ENCODE measurements around the gene MNS1. TPM values are rescaled to one million over a fixed set of nuclear protein-coding genes. Genes with fewer than 3 reads are reported as not detected.
"Not testable (repeated sequence)": the region's sequence is repeated elsewhere in the genome, so short reads cannot be mapped to it uniquely, and the experiment has no call there.

Gene MNS1
- total RNA-seq, 1 experiment from 2014 or later = 37.7 TPM

- no peaks in the 10 kb centered on the region for H3K4me1 Mint-ChIP-seq (ENCODE audit: low read depth, unreplicated experiment)
- CTCF ChIA-PET = no interaction called here
- no peak overlapping the region for H3K27ac Mint-ChIP-seq (ENCODE audit: unreplicated experiment)
- intact Hi-C loops (cut with micrococcal nuclease; ENCODE audit: unreplicated experiment) = no loop called here
- no peak overlapping the region for H3K4me3 Mint-ChIP-seq (ENCODE audit: low read depth, unreplicated experiment)
- no TSS peak for BruUV-seq (replicated peaks)
- H3K9me3 Mint-ChIP-seq (ENCODE audit: low read depth, unreplicated experiment) = no peaks in the 10 kb centered on the region
- TF ChIP-seq CTCF (IDR thresholded peaks at IDR 0.05; ENCODE audit: unreplicated experiment) = no peak
- H3K27me3 Mint-ChIP-seq (ENCODE audit: unreplicated experiment) = no peaks in the 10 kb centered on the region
- no peaks in the 10 kb centered on the region for H3K36me3 Mint-ChIP-seq (ENCODE audit: insufficient read depth, unreplicated experiment)
- no peak for DNase-seq
Observed at GRCh38 chr15:56411122-56411749, 53.7 kb downstream of the MNS1 start.

GRCh38 chr15:56410721-56411120 lies 54.2 kb downstream of the MNS1 start:
- no peak for DNase-seq
- CTCF ChIA-PET = no interaction called here
- Mint-ChIP-seq H3K9me3 (ENCODE audit: low read depth, unreplicated experiment) (no peaks in the 10 kb centered on the region), H3K27ac (ENCODE audit: unreplicated experiment) (no peak overlapping the region), H3K4me3 (ENCODE audit: low read depth, unreplicated experiment) (no peak overlapping the region), H3K4me1 (ENCODE audit: low read depth, unreplicated experiment) (no peaks in the 10 kb centered on the region), H3K27me3 (ENCODE audit: unreplicated experiment) (no peaks in the 10 kb centered on the region), H3K36me3 (ENCODE audit: insufficient read depth, unreplicated experiment) (no peaks in the 10 kb centered on the region)
- no TSS peak for BruUV-seq (replicated peaks)
- intact Hi-C loops (cut with micrococcal nuclease; ENCODE audit: unreplicated experiment) = no loop called here
- TF ChIP-seq CTCF (IDR thresholded peaks at IDR 0.05; ENCODE audit: unreplicated experiment) = no peak

- BruUV-seq (replicated peaks); H3K9me3 Mint-ChIP-seq (ENCODE audit: low read depth, unreplicated experiment); H3K27me3 Mint-ChIP-seq (ENCODE audit: unreplicated experiment); H3K36me3 Mint-ChIP-seq (ENCODE audit: insufficient read depth, unreplicated experiment); CTCF ChIA-PET; intact Hi-C loops (cut with micrococcal nuclease; ENCODE audit: unreplicated experiment); H3K27ac Mint-ChIP-seq (ENCODE audit: unreplicated experiment); H3K4me1 Mint-ChIP-seq (ENCODE audit: low read depth, unreplicated experiment); DNase-seq; H3K4me3 Mint-ChIP-seq (ENCODE audit: low read depth, unreplicated experiment): not testable (repeated sequence)
Observed at GRCh38 chr15:56399209-56399608, 65.7 kb downstream of the MNS1 start.

GRCh38 chr15:56397325-56397724 lies 67.6 kb downstream of the MNS1 start:
- intact Hi-C loops (cut with micrococcal nuclease; ENCODE audit: unreplicated experiment); H3K9me3 Mint-ChIP-seq (ENCODE audit: low read depth, unreplicated experiment); DNase-seq; H3K4me1 Mint-ChIP-seq (ENCODE audit: low read depth, unreplicated experiment); H3K36me3 Mint-ChIP-seq (ENCODE audit: insufficient read depth, unreplicated experiment); H3K27ac Mint-ChIP-seq (ENCODE audit: unreplicated experiment); H3K27me3 Mint-ChIP-seq (ENCODE audit: unreplicated experiment); CTCF ChIA-PET; BruUV-seq (replicated peaks); H3K4me3 Mint-ChIP-seq (ENCODE audit: low read depth, unreplicated experiment): not testable (repeated sequence)

GRCh38 chr15:56394909-56395308 lies 70.0 kb downstream of the MNS1 start:
- no peak overlapping the region for H3K27ac Mint-ChIP-seq (ENCODE audit: unreplicated experiment)
- BruUV-seq (replicated peaks) = no TSS peak
- intact Hi-C loops (cut with micrococcal nuclease; ENCODE audit: unreplicated experiment) = no loop called here
- H3K27me3 Mint-ChIP-seq (ENCODE audit: unreplicated experiment) = no peaks in the 10 kb centered on the region
- no peak for DNase-seq
- H3K9me3 Mint-ChIP-seq (ENCODE audit: low read depth, unreplicated experiment) = no peaks in the 10 kb centered on the region
- CTCF ChIA-PET = no interaction called here
- H3K4me1 Mint-ChIP-seq (ENCODE audit: low read depth, unreplicated experiment) = no peaks in the 10 kb centered on the region
- TF ChIP-seq CTCF (IDR thresholded peaks at IDR 0.05; ENCODE audit: unreplicated experiment) = no peak
- peaks cover 6% of the 10 kb centered on the region for H3K36me3 Mint-ChIP-seq (ENCODE audit: insufficient read depth, unreplicated experiment)
- no peak overlapping the region for H3K4me3 Mint-ChIP-seq (ENCODE audit: low read depth, unreplicated experiment)
